GM12892 (cell line): ENCODE data around the gene WDR20.

Experiments used
- POLR2A ChIP-seq: IDR thresholded peaks from 2 replicates; pipeline ENCODE4 v1.6.1; 2011; ENCODE audit warnings: low read depth, low read length, control low read depth
- POLR2AphosphoS5 ChIP-seq: IDR thresholded peaks from 2 replicates; pipeline ENCODE4 v1.6.1; 2011; ENCODE audit warnings: low read depth, low read length, control low read depth
- TAF1 ChIP-seq: IDR thresholded peaks from 2 replicates; pipeline ENCODE4 v1.6.1; 2011; ENCODE audit warnings: low read depth, mild to moderate bottlenecking, control low read depth, low read length, borderline replicate concordance

- TF ChIP-seq POLR2A, result no peak
- no peak for TF ChIP-seq POLR2AphosphoS5
- TF ChIP-seq TAF1, result no peak
Observed at GRCh38 chr14:102184316-102185035, 44.8 kb downstream of the WDR20 start.
